Spleen (tissue), 7 donors: ENCODE data around the gene VIPR1.

Experiments
- CTCF ChIP-seq, 11 experiments: fragments of 200-600 bp in 7 of 11; fragments of 450-650 bp in 4 of 11; sonication (generic) in 4 of 11; IDR thresholded peaks in 8 of 11; conservative IDR thresholded peaks in 3 of 11; 1 replicate in 7 of 11; 2 replicates in 4 of 11; pipeline versions ENCODE4 v1.4.0 to v1.8.0; 2016 to 2021; ENCODE audit warnings: antibody characterized with exemption in 11 of 11, inconsistent platforms in 4 of 11, mild to moderate bottlenecking in 1 of 11
- POLR2A ChIP-seq, 3 donors: fragments of 450-650 bp; IDR thresholded peaks; one replicate each; pipeline ENCODE4 v1.5.1; 2017; ENCODE audit warnings: antibody characterized with exemption in 3 of 3, mild to moderate bottlenecking in 1 of 3
- donor health status: DM: no; HTN: no; CAD: no; lungs with moderate emphysema.
- donor health status: DM: no; HTN: no; CAD: no.
- donor health status: DM: no; HTN: no; CAD: no.

- TF ChIP-seq POLR2A (IDR thresholded peaks at IDR 0.05) (no peak), CTCF (IDR thresholded peaks at IDR 0.05 in 8 of 11, conservative IDR thresholded peaks at IDR 0.05 in 3 of 11) (no peak)
Observed at GRCh38 chr3:42493126-42493797, 9.2 kb upstream of the VIPR1 start.
